ENCODE measurements around the gene DCANP1. TPM values are rescaled to one million over a fixed set of nuclear protein-coding genes. Genes with fewer than 3 reads are reported as not detected.

DCANP1 gene
- polyA plus RNA-seq, 2 of the 4 experiments (the other 2 are of a cell fraction): not detected

- ATAC-seq (no peak), DNase-seq (ENCODE audit: low read depth in 1 of 2, low spot score in 1 of 2) (no peak), FAIRE-seq (no peak)
- Histone ChIP-seq H3K4me2 (no peak within 1 kb of the TSS), H3K9me3 (no peaks in the 10 kb centered on the region), H3K4me3 (no peak within 1 kb of the TSS), H3K27ac (no peak within 1 kb of the TSS), H3K4me1 (no peaks in the 10 kb centered on the region)
- TF ChIP-seq, protein P1, sequence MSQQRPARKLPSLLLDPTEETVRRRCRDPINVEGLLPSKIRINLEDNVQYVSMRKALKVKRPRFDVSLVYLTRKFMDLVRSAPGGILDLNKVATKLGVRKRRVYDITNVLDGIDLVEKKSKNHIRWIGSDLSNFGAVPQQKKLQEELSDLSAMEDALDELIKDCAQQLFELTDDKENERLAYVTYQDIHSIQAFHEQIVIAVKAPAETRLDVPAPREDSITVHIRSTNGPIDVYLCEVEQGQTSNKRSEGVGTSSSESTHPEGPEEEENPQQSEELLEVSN (IDR thresholded peaks at IDR 0.05; ENCODE audit: borderline replicate concordance, low read depth): no peak
- TF ChIP-seq CHD4 (IDR thresholded peaks at IDR 0.05; ENCODE audit: borderline replicate concordance) (no peak), ZNF302 (CRISPR knock-in tag; IDR thresholded peaks at IDR 0.05) (no peak), MAX (IDR thresholded peaks at IDR 0.05) (no peak), BHLHE40 (IDR thresholded peaks at IDR 0.05; ENCODE audit: low read depth, low read length) (no peak), MYC (IDR thresholded peaks at IDR 0.05; ENCODE audit: borderline replicate concordance, low read length) (no peak)
- WGBS (ENCODE audit: missing lambda C conversion rate): 41% methylated on average over 10 of the region's 10 CpGs
- CTCF ChIA-PET: interaction anchor here (1.9 to 37.5 kb wide), 2 partner anchors 14 to 109 kb away, joined by 10 to 1932 read pairs; no protein-coding TSS in a partner anchor
- POLR2A ChIA-PET: no interaction called here
Measured at GRCh38 chr5:135452321-135453030, 5.3 kb upstream of the DCANP1 start, which contains the start of gene TIFAB. TIFAB (minus strand) TSS chr5:135452351; CDS start chr5:135449939, 2,412 bp downstream.

- Histone ChIP-seq H3K27ac (no peak overlapping the region), H3K4me1 (no peaks in the 10 kb centered on the region), H3K4me3 (no peak overlapping the region), H3K4me2 (no peak overlapping the region), H3K9me3 (no peaks in the 10 kb centered on the region)
- no peak for FAIRE-seq
- ChIA-PET POLR2A (no interaction called here), CTCF (interaction anchor here (1.9 to 37.5 kb wide), 2 partner anchors 15 to 109 kb away, joined by 10 to 1932 read pairs; no protein-coding TSS in a partner anchor)
- ATAC-seq: no peak
- no peak for DNase-seq (ENCODE audit: low read depth in 1 of 2, low spot score in 1 of 2)
- WGBS (ENCODE audit: missing lambda C conversion rate): 59% methylated on average over 17 of the region's 17 CpGs
- TF ChIP-seq ZC3H11A (IDR thresholded peaks at IDR 0.05): no peak
- TF ChIP-seq CHD4 (IDR thresholded peaks at IDR 0.05; ENCODE audit: borderline replicate concordance): no peak
- no peak for TF ChIP-seq NR3C1 (IDR thresholded peaks at IDR 0.05)
- no peak for TF ChIP-seq ESRRA (IDR thresholded peaks at IDR 0.05; ENCODE audit: borderline replicate concordance, low read length)
- no peak for TF ChIP-seq CTCF (IDR thresholded peaks at IDR 0.05)
- TF ChIP-seq HOXA7 (CRISPR knock-in tag; IDR thresholded peaks at IDR 0.05): no peak
- TF ChIP-seq BHLHE40 (IDR thresholded peaks at IDR 0.05; ENCODE audit: low read depth, low read length): no peak
Measured at GRCh38 chr5:135451581-135452320, 4.6 kb upstream of the DCANP1 start.

- Histone ChIP-seq H3K4me1 (no peaks in the 10 kb centered on the region), H3K27ac (no peak overlapping the region), H3K4me2 (no peak overlapping the region), H3K9me3 (no peaks in the 10 kb centered on the region), H3K4me3 (no peak overlapping the region)
- WGBS (ENCODE audit: missing lambda C conversion rate): 84% methylated on average over 2 of the region's 2 CpGs
- TF ChIP-seq CHD4 (IDR thresholded peaks at IDR 0.05; ENCODE audit: borderline replicate concordance) (no peak), RCOR1 (IDR thresholded peaks at IDR 0.05; ENCODE audit: low read depth, low read length) (no peak), HES2 (IDR thresholded peaks at IDR 0.05) (no peak), CEBPB (IDR thresholded peaks at IDR 0.05) (no peak), FOSB (CRISPR knock-in tag; IDR thresholded peaks at IDR 0.05) (no peak)
- FAIRE-seq (no peak), ATAC-seq (no peak), DNase-seq (ENCODE audit: low read depth in 1 of 2, low spot score in 1 of 2) (no peak)
- POLR2A ChIA-PET: no interaction called here
- CTCF ChIA-PET: interaction anchor here (5.7 to 37.5 kb wide), 3 partner anchors 15 to 110 kb away, joined by 22 to 1932 read pairs (median 43); no protein-coding TSS in a partner anchor
Measured at GRCh38 chr5:135450952-135451351, 3.8 kb upstream of the DCANP1 start.
